ENCODE results near the gene POP7.

GRCh38 chr7:100706672-100707311 is 871 bp downstream of the POP7 start:
- TF ChIP-seq POLR2AphosphoS5 (IDR thresholded peaks at IDR 0.05) = no peak
- TF ChIP-seq, protein P1, sequence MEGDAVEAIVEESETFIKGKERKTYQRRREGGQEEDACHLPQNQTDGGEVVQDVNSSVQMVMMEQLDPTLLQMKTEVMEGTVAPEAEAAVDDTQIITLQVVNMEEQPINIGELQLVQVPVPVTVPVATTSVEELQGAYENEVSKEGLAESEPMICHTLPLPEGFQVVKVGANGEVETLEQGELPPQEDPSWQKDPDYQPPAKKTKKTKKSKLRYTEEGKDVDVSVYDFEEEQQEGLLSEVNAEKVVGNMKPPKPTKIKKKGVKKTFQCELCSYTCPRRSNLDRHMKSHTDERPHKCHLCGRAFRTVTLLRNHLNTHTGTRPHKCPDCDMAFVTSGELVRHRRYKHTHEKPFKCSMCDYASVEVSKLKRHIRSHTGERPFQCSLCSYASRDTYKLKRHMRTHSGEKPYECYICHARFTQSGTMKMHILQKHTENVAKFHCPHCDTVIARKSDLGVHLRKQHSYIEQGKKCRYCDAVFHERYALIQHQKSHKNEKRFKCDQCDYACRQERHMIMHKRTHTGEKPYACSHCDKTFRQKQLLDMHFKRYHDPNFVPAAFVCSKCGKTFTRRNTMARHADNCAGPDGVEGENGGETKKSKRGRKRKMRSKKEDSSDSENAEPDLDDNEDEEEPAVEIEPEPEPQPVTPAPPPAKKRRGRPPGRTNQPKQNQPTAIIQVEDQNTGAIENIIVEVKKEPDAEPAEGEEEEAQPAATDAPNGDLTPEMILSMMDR (IDR thresholded peaks at IDR 0.05) = no peak
